ENCODE results near the gene TLCD4.
"Not testable (repeated sequence)": the region's sequence is repeated elsewhere in the genome, so short reads cannot be mapped to it uniquely, and the experiment has no call there.

TLCD4 gene

GRCh38 chr1:95117207-95118066, at the start of gene TLCD4:
TLCD4 (plus strand) TSS chr1:95117355; CDS start chr1:95143902, 26,547 bp downstream.
- DNase-seq (ENCODE audit: low read depth) = peak; percentile 2

DNA sequence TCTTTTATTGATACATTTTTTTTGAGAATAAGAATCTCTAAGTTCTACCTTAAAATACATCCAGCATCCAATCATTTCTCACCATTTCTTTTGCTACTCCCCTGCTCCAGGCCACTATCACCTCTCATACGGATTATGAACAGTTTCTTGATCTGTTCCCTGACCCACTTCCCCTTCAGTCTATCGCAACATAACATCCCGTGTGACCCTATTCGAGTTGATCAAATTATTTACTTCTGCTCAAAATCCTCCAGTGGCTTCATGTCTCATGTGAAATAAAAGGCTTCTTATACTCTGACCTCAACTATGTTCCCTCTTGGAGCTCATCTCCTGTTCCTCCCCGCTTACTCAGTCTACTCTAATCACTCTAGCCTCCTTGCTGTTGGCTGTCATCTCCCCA, 49.6 kb upstream of the TLCD4 start:
- DNase-seq (ENCODE audit: low read depth) = no peak

GRCh38 chr1:95068956-95069709, 48.0 kb upstream of the TLCD4 start:
- DNase-seq (ENCODE audit: low read depth) = no peak

DNA sequence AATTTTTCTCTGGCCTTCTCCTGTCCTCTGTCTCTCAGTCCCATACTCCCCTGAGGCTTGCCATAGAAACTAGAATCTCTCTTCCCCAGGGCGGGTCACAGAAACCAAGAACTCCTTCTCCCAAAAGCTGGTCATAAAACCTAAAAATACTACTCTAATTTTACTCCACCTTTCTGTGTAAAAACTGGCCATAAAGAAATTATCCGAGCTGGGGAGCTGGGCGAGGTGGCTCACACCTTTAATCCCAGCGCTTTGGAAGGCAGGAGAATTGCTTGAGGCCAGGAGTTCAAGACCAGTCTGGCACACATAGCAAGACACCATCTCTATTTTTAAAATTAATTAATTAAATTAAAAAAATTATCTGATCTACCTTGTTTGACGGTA, 47.5 kb upstream of the TLCD4 start:
- DNase-seq (ENCODE audit: low read depth) = no peak

DNA sequence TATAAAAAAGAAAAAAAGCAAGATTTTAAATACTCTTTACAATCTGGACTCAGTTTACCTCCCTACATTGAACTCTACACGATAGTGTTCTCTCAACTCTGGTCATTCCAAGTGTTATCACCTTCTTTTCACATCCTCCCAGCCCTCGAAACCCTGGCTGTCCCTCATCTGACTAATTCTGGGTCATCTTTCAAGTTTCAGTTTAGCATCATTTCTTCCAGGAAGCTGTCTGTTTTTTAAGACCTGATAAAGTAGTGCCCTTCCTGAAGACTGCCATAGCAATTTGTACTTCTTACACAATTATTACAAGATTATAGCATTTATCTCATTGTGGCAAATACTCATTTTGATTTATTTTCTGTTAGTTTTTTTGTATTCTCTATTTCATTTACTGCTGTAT, 45.6 kb upstream of the TLCD4 start:
- no peak for DNase-seq (ENCODE audit: low read depth)

DNA sequence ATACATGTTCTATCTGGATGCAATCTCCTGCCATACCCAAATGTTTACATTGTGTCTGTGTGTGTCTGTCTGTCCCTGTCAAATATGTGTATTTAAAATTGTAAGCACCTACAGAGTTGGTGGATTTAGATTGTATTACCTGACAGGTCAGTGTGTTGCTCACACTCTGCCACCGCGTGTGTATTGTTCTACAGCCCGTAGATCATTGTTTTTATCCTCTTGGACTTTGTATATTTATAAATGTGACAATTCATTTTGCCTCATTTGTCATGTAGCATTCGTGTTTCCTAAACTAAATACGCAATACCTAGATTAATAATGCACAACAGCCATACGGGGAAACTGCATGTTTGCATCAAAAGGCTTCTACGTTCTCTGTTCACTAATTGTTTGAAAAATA, 45.0 kb upstream of the TLCD4 start:
- DNase-seq (ENCODE audit: low read depth) = no peak

- peak; percentile 87 for DNase-seq (ENCODE audit: low read depth)
These were observed 44.4 kb upstream of the TLCD4 start, which contains the start of gene ALG14 for GRCh38 chr1:95072532-95073419. ALG14 (minus strand) TSS chr1:95072951; CDS start chr1:95072898, 53 bp downstream.

GRCh38 chr1:95073446-95073845, 43.7 kb upstream of the TLCD4 start:
- no peak for DNase-seq (ENCODE audit: low read depth)

DNA sequence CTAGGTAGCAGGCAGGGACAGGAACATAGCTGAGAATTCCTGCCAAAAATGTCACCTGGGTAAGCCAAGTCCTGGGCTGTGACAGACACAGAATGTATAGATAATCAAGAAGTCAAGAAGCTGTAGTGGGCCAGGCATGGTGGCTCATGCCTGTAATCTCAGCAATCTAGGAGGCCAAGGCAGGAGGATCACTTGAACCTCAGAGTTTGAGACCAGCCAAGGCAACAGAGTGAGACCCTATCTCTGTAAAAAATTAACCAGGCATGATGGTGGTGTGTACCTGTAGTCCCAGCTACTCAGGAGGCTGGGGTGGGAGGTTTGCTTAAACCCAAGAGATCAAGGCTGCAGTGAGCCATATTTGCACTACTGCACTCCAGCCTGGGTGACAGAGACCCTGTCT, 41.1 kb upstream of the TLCD4 start:
- DNase-seq (ENCODE audit: low read depth) = no peak

DNA sequence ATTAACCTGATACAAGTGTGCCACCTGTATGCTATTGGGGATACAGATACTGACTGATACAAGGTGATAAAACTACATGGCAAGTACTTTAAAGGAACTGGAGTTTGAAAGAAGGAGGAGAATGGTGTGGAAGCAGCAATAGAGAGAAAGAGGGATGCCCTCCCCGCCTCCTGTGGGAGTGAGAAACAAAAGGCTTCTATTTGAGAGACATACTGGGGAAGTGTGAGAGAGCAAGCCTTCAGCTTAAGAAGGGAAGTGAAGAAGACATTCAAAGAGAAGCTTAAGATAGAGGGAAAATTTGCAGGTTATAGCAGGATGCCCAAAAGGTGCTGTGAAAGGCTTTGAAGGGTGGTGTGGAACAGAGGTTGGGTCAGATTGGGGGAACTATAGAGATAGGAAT, 36.7 kb upstream of the TLCD4 start:
- DNase-seq (ENCODE audit: low read depth) = no peak

- DNase-seq (ENCODE audit: low read depth) = no peak
These were observed 36.3 kb upstream of the TLCD4 start for GRCh38 chr1:95080879-95081278.

- DNase-seq (ENCODE audit: low read depth) = no peak
These were observed 32.6 kb upstream of the TLCD4 start for GRCh38 chr1:95084317-95085176.

GRCh38 chr1:95085376-95085775, 31.8 kb upstream of the TLCD4 start:
- no peak for DNase-seq (ENCODE audit: low read depth)

DNA sequence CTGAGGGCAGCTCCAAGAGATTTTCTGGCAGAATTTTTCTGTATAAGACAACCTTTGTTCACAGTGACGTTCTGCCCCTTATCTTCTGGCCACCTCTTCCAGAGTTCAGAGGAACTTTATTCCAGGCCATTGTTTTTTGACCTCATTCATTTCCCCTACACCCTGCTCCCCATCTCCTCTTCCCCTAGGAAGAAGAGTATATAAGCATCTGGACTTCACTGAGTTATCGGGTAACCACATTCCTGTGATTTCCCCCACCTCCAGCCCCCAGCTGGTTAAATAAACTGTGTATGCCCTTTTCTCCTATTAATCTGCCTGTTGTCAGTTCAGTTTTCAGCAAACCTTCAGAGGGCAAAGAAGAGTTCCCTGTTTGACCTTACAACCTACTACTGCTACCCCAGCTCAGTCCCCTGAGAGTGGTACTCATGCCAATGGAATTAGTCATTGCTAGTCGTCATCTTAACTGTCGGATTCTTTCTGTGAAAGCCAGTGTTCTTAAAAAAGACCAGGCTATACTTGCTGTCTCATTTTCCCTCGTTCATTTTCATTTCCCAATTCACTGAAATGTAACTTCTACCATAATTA, 30.1 kb upstream of the TLCD4 start:
- DNase-seq (ENCODE audit: low read depth) = no peak

GRCh38 chr1:95088303-95088702, 28.9 kb upstream of the TLCD4 start:
- DNase-seq (ENCODE audit: low read depth) = no peak

GRCh38 chr1:95089650-95090287, 27.4 kb upstream of the TLCD4 start:
- DNase-seq (ENCODE audit: low read depth) = no peak

GRCh38 chr1:95091290-95091689, 25.9 kb upstream of the TLCD4 start:
- not testable (repeated sequence) for DNase-seq (ENCODE audit: low read depth)

DNA sequence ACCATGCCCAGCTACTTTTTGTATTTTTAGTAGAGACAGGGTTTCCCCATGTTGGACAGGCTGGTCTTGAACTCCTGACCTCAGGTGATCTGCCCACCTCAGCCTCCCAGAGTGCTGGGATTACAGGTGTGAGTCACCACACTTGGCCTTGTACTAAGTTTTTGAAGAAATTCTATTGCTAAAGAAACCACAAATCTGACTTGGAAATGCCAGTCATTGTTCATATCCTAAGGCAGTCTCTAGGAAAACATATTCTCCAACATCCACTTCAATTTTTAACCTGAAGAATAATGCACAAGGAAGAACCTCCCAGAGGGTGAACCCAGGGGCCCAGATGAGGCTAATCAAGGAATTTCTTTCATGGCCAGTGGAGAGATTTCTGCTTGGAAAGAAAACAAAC, 24.3 kb upstream of the TLCD4 start:
- not testable (repeated sequence) for DNase-seq (ENCODE audit: low read depth)

DNA sequence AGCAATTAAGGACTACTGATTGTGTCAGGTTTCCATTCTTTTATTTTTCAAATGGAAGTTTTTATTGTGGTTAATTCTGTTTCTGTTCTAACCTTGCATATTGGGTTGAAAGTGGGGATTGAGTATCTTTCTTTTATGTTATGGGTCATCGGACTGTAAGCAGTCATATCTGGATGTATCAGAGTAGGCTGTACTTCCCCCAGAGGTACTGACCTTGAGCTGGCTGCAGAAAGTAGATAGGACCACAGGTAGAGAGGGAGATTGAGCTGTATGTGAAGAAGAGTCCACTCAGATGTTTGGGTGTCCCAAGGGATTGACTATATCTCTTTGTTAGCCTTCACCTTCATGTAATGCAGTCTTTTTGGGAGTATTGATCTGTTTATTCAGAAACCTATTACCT, 23.9 kb upstream of the TLCD4 start:
- no peak for DNase-seq (ENCODE audit: low read depth)

- DNase-seq (ENCODE audit: low read depth) = no peak
These were observed 22.2 kb upstream of the TLCD4 start for GRCh38 chr1:95094923-95095322.
